GM21825 (cell line): ENCODE data around the gene FOXJ1.
A peak's percentile ranks its signal among the peaks of the same experiment; 100 is the strongest.
"Not testable (repeated sequence)": the region's sequence is repeated elsewhere in the genome, so short reads cannot be mapped to it uniquely, and the experiment has no call there.

Experiments
- ATAC-seq: cut with Tn5 transposase; IDR thresholded peaks from one replicate; pipeline ENCODE4 v1.9.1; 2021; ENCODE audit warnings: mild to moderate bottlenecking, moderate library complexity; ENCODE audit not compliant: unreplicated experiment

Gene FOXJ1

GRCh38 chr17:76141212-76142038 lies at the start of gene FOXJ1:
FOXJ1 (minus strand) TSS chr17:76141245; CDS start chr17:76140395, 850 bp downstream.
- ATAC-seq, result peak; percentile 60

GRCh38 chr17:76189741-76190140 lies 48.7 kb upstream of the FOXJ1 start:
- ATAC-seq, result no peak

- no peak for ATAC-seq
Measured at GRCh38 chr17:76189247-76189646, 48.2 kb upstream of the FOXJ1 start.

GRCh38 chr17:76188213-76189016 lies 47.4 kb upstream of the FOXJ1 start:
- no peak for ATAC-seq

- not testable (repeated sequence) for ATAC-seq
Measured at GRCh38 chr17:76186774-76187173, 45.7 kb upstream of the FOXJ1 start.

- no peak for ATAC-seq
Measured at GRCh38 chr17:76184290-76184689, 43.2 kb upstream of the FOXJ1 start.

- ATAC-seq, result peak; percentile 58
Measured at GRCh38 chr17:76182016-76182764, 41.1 kb upstream of the FOXJ1 start.

GRCh38 chr17:76179496-76180467 lies 38.7 kb upstream of the FOXJ1 start:
- ATAC-seq, result no peak

- no peak for ATAC-seq
Measured at GRCh38 chr17:76178124-76178523, 37.1 kb upstream of the FOXJ1 start.

- ATAC-seq, result no peak
Measured at GRCh38 chr17:76176701-76177574, 35.9 kb upstream of the FOXJ1 start.

- no peak for ATAC-seq
Measured at GRCh38 chr17:76174037-76174436, 33.0 kb upstream of the FOXJ1 start.

- ATAC-seq, result no peak
Measured at GRCh38 chr17:76173474-76173873, 32.4 kb upstream of the FOXJ1 start.

GRCh38 chr17:76171706-76172105 lies 30.7 kb upstream of the FOXJ1 start:
- ATAC-seq, result no peak

- no peak for ATAC-seq
Measured at GRCh38 chr17:76170114-76170513, 29.1 kb upstream of the FOXJ1 start.

- no peak for ATAC-seq
Measured at GRCh38 chr17:76166906-76167305, 25.9 kb upstream of the FOXJ1 start.

GRCh38 chr17:76166168-76166567 lies 25.1 kb upstream of the FOXJ1 start:
- ATAC-seq, result no peak

GRCh38 chr17:76164331-76164730 lies 23.3 kb upstream of the FOXJ1 start:
- ATAC-seq, result no peak

GRCh38 chr17:76163919-76164318 lies 22.9 kb upstream of the FOXJ1 start:
- no peak for ATAC-seq

GRCh38 chr17:76161619-76162266 lies 20.7 kb upstream of the FOXJ1 start:
- ATAC-seq, result no peak
